ENCODE data around the gene CDK19. TPM values are rescaled to one million over a fixed set of nuclear protein-coding genes. Genes with fewer than 3 reads are reported as not detected.

The CDK19 gene
- total and polyA plus RNA-seq, 2 of the 13 experiments (the other 11 are each of a cell fraction or from before 2014, with no cell fraction given): 13.4 to 27.0 TPM

DNA sequence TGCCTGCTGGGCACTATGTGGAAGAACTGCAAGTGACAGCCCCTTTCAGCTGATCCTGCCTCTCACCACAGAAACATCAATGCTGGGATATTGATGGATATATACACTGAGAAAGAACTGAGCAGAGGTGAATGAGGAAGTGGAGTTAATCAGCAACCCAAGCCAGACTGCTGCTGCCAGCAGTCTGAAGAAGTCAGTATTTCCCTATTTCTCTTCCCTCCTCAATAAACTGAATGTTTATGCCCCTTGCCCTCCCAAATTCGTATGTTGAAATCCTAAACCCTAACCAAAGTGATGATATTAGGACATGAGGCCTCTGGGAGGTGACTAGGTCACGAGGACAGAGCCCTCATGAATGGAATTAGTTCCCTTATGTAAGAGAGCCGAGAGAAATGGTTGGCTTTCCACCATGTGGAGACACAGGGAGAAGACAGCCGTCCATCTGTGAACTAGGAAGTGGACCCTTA, 76.3 kb downstream of the CDK19 start (continued):
- TF ChIP-seq SP2 (CRISPR knock-in tag; IDR thresholded peaks at IDR 0.05) (no peak), ARNT (IDR thresholded peaks at IDR 0.05) (no peak), ZFP36 (IDR thresholded peaks at IDR 0.05; ENCODE audit: borderline replicate concordance, low read depth, low read length, partially characterized antibody) (no peak), ZBTB4 (CRISPR knock-in tag; IDR thresholded peaks at IDR 0.05; ENCODE audit: borderline replicate concordance) (no peak), DZIP1 (CRISPR knock-in tag; IDR thresholded peaks at IDR 0.05) (no peak), ZNF530 (CRISPR knock-in tag; IDR thresholded peaks at IDR 0.05; ENCODE audit: low read depth) (no peak), ZEB1 (IDR thresholded peaks at IDR 0.05; ENCODE audit: insufficient replicate concordance, low read depth) (no peak), SOX13 (IDR thresholded peaks at IDR 0.05) (no peak), SOX13 (CRISPR knock-in tag; conservative IDR thresholded peaks at IDR 0.05 in 1 of 2, IDR thresholded peaks at IDR 0.05 in 1 of 2) (peak in 1 of 2 experiments; percentile 52; a peak in 1 of 4 replicates), KAT2B (IDR thresholded peaks at IDR 0.05; ENCODE audit: borderline replicate concordance, low read depth, low read length) (no peak), CTCF (CRISPR knock-in tag; IDR thresholded peaks at IDR 0.05) (peak; percentile 29), GATA4 (IDR thresholded peaks at IDR 0.05; ENCODE audit: borderline replicate concordance, low read depth) (no peak), ZNF609 (CRISPR knock-in tag; IDR thresholded peaks at IDR 0.05; ENCODE audit: borderline replicate concordance) (peak; percentile 58; the same call in 1 of the 2 replicates), CCAR2 (optimal IDR thresholded peaks at IDR 0.05; ENCODE audit: low read depth, low read length) (no peak), TAF15 (IDR thresholded peaks at IDR 0.05; ENCODE audit: low read depth, low read length, poor library complexity, severe bottlenecking) (no peak), RNF2 (conservative IDR thresholded peaks at IDR 0.05; ENCODE audit: low read depth) (no peak), ZBTB1 (CRISPR knock-in tag; IDR thresholded peaks at IDR 0.05; ENCODE audit: borderline replicate concordance) (no peak)

Data from HepG2 (cell line).